GM19328 (cell line): ENCODE results near the gene CBX8.

ENCODE experiments used
- ATAC-seq: cut with Tn5 transposase; IDR thresholded peaks from one replicate; pipeline ENCODE4 v1.9.1; 2021; ENCODE audit warnings: mild to moderate bottlenecking, moderate library complexity; ENCODE audit not compliant: unreplicated experiment

CBX8 gene

DNA sequence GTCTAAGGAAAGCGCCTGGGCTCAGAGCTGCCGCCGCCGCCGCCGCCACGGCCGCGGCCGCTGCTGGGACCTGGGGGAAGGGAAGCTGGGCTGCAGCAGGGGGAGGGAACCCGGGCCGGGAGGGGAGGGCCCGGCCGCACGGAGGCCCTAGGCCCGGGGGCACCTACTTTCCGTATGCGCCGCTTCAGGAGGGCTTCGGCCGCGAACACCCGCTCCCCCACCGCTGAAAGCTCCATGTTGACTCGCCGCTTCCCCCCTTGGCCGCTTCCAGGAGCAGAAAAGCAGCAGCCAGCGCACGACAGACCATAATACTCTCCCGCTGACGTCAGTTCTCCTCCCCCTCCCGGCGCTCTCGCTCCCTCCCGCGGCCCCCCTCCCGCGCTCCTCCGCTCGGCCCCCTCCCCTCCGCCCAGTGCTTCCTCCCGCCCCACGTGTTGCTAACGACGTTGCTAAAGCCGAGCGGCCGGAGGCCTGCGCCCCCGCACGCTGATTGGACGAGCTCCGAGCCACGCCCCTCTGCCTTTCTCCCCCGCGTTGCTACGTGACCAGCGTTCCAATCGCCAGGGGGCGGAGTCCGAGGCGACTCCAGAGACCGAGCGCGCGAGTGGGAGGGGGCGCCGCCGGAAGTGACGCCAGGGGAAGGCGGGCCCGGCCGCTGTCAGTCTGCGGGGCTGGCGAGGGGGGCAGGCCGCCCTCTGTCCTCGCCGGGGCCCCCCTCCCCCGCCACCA is at the start of gene CBX8:
Gene CBX8 (minus strand): TSS at position 315 of the 729 bp plus-strand sequence. CDS start 79 bp downstream, at position 236.
- ATAC-seq, result peak; percentile 90

- ATAC-seq, result no peak
These were observed 48.7 kb upstream of the CBX8 start for GRCh38 chr17:79845601-79845949.

DNA sequence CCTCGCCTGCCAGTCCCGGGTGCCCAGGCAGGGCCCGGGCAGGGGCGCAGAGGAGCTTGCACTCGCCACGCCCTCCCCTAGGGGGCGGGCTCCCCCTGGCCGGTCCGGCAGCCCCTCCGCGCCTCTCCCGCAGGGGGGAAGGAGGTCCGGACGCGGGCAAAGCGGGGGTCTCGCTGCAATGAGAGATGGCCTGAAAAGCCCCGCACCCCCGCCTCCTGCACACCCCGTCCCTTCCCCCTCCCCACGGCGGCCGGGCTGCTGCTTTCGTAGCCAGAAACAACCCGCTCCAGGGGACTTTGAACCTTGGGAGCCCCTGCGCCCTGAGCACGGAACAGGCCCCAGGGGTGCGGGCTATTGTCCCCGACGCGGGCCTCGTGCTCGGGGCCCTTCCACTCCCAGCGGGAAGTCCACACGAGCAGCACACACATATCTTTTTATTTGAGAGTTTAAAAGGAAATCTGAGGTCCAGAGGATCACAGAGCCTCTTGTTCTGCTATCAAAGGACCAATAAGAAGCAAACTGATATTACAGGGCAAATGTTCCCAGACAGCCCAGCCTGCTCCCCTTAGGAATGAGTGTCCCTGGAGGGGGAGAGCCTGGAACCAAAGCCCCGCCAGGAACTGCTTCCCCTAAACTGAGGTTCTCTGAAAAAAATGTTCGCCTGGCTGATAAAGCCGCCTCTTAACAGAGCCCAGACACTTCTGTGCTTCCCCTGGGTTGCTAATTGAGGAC is 48.2 kb upstream of the CBX8 start:
- ATAC-seq, result no peak

DNA sequence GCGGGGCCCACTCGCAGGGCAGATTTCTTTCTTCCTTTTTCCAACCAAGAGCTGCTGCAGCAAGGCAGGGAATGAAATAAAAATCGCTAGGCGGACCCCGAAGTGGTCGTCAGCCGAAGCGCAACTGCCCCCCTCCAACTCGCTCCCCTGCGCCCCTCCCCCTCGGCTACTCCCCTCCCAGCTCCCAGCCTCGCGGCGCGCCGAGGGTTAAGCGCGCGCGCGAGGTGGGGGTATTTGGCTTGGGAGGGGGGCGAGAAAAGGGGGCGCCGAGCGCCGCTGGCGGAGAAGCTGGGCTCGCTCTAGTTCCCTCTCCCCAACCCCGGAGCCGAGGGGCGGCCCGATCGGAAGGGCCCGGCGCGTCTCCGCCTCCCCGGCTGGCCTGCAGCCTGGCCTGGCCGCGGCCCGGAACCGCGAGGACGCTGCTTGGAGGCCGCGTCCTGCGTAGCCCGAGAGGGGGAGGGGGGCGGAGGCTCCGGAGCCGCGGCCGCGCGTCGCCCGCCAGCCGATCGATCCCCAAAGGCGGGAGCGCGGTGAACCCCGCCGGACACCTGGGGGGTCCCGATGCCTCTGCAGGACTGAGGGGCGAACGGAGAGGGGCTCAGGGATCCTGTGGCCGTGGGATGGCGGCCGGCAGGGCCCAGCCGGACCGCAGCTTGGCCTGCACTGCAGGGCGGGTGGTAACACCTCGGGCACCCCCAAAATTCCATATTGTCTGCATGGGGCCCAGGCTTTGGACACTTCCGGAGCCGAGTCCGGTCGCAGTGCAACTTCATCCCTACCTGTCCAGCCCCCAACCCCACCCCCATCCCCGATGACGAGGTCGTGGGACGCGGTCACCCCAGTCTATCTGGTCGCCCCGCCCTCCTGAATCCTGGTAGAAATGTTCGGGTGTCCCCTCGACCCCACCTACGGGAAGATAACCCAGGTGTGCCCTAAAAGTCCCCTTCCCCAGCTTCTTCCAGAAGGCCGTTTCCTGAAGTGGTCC is 47.2 kb upstream of the CBX8 start:
- no peak for ATAC-seq

- no peak for ATAC-seq
These were observed 46.6 kb upstream of the CBX8 start for GRCh38 chr17:79843474-79843815.

GRCh38 chr17:79842656-79843473 is 46.0 kb upstream of the CBX8 start:
- ATAC-seq, result no peak

GRCh38 chr17:79842136-79842655 is 45.3 kb upstream of the CBX8 start:
- ATAC-seq, result no peak

DNA sequence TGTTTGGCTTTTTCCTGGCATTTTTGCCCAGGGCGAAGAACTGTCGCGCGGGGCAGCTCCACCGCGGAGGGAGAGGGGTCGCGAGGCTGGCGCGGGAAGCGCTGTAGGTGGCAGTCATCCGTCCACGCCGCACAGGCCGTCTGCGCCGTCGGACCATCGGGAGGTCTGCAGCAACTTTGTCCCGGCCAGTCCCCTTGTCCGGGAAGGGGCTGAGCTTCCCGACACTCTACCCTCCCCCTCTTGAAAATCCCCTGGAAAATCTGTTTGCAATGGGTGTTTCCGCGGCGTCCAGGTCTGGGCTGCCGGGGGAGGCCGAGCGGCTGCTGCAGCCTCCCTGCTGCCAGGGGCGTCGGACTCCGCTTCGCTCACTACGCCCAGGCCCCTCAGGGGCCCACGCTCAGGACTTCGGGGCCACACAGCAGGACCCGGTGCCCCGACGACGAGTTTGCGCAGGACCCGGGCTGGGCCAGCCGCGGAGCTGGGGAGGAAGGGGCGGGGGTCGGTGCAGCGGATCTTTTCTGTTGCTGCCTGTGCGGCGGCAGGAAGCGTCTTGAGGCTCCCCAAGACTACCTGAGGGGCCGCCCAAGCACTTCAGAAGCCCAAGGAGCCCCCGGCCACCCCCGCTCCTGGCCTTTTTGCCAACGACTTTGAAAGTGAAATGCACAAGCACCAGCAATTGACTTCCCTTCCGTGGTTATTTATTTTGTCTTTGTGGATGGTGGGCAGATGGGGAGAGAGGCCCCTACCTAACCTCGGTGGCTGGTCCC is 44.7 kb upstream of the CBX8 start:
- ATAC-seq, result no peak

GRCh38 chr17:79840989-79841286 is 44.1 kb upstream of the CBX8 start:
- ATAC-seq, result no peak

GRCh38 chr17:79840269-79840988 is 43.6 kb upstream of the CBX8 start:
- ATAC-seq, result no peak

DNA sequence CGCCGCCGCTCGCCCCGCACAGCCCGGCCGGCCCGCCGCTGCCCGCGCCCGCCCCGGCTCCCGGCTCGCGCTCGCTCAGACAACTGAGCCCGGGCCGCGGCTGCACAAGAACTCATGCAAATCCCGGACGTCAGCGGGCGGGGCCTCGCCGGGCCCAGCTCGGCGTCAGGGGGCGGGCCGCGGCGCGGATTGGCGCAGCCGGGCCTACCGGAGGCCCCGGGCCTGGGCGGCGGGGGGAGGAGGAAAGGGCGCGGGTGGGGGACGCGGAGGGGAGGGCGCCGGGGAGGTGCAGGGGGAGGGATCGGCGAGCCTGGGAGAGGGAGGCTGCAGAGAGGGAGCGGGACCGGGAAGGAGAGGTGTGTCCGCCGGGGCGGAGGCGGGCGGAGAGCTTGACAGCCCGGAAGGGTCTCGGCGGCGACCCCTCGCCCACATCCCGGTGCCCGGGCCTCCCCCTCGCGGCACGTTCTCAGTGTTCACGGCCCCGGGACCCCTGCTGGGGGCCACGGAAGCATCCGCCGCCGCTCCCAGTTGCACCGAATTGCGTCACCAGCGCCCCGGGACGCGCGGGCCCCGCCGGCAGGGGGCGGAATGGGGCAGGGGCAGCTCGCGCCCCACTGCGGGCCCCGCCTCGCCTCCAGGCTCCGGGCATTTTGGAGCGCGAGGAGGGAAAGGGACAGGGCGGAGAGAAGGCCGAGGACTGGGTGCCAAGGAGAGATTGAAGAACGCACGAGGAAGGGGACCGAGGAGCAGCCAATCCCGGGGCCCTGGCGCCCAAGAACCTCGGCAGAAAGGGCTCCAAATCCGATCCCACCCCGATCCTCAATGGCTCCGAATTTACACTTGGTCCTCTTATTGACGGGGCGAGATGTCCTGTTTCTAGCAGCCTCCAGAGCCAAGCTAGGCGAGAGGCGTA is 42.7 kb upstream of the CBX8 start, which contains the start of gene CBX4:
Gene CBX4 (minus strand): TSS at position 85 of the 913 bp plus-strand sequence. CDS start 189 bp downstream, outside the sequence.
- peak; percentile 59 for ATAC-seq

GRCh38 chr17:79838522-79839274 is 41.8 kb upstream of the CBX8 start:
- peak; percentile 28 for ATAC-seq

DNA sequence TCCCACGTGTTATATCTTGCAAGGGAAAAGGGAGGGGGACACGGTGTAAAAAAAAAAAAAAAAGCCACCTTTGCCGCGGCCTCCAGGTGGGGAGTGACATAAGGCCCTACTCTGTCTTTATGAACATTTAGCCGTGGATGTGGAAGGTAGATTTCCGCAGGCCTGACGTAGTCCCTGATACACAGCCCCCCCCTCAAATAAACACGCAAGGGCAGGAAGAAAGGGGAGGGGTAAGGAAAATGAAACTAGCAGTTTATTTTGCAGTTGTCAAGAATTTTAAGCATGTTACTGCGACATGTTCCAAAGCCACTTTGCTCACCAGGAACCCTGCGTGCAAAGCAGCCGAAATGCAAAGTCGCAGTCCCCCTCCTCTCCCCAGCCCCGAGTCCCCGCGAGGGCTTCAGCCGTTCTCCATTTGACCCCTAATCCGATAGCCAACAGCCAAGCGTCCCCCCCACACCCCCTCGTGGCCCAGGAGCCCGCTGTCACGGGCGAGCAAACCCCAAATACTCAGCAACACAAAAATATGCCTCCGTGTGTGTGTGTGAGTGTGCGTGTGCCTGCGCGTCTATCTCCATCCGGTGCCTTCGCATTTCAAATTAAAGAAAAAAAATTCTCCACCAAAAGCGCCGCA is 41.1 kb upstream of the CBX8 start:
- no peak for ATAC-seq

DNA sequence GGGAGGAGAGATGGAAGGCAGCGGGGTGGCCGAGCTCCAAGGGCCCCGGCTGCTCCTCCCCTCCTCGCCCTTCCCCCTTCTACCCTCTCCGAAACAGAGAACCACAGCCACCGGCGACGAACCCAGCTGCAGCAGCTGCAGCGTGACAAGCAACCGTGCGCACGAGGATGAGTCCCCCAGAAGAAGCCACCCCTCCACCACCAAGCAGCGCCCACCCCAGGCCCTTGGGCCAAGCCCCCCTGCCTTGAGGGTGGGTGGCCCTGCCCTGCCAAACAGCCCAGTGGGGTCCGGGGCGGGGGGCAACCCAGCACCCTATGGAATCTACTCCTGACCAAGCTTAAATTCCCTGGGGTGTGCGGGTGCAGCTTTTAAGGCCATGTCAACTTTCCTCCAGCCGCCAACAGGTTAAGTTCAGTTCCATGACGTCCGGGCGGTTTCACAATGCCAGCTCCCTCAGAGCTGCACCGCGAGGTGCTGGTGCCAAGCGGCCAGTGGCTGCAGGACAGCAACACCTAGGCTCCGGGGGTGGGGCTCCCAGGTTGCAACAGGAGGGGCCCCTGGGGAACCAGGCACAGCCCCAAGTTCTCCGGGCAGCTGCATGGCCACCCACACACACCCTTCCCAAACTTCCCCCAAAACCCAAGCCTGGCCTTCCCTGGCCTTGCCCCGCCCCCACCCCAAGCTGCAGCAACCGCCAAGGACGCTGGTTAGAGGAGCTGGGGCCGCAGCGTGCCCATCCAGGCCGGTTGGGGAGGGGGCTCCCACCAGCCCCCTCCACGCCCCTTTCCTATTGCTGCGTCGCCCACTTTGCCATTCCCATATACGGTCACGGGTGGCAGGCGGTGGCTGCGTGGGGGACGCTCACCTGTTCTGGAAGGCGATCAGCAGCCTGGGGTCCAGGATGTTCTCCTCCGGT is 40.4 kb upstream of the CBX8 start:
- ATAC-seq, result no peak

GRCh38 chr17:79836510-79836971 is 39.7 kb upstream of the CBX8 start:
- no peak for ATAC-seq
